Measurements from ENCODE around the gene PPM1L. TPM values are rescaled to one million over a fixed set of nuclear protein-coding genes. Genes with fewer than 3 reads are reported as not detected.
"Not testable (repeated sequence)": the region's sequence is repeated elsewhere in the genome, so short reads cannot be mapped to it uniquely, and the experiment has no call there.

PPM1L gene
- 10 to 100 TPM; 30.2 to 39.0 TPM for total RNA-seq
- long read RNA-seq, partial matches to known transcripts: 1 of 7 reads
- long read RNA-seq, other reads (novel, unspliced or antisense): 6 of 7 reads

DNA sequence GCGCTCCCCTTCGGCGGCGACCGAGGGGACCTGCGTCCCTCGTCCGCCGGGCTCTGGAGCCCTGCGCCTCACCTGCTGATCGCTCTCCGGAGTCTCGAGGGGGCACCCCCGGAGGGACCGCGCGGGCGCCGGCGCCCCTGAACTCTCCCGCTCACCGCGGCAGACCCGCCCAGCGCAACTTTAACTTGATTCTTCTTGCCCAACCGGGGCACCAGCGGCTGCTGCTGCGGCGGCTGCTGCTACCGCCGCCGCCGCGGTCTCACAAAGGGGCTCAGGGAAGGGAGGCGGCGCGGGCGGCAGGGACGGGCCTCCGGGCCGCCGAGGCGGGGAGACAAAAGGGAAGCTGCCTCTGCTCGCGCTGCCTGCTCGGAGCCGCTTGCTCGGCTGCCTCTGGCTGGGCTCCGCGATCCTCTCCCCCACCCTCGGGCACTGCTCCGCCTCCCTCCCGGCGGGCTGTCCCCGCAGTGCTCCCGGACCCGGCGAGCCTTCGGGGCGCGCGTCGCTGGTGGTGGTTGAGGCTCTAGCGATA lies at the start of gene PPM1L:
Gene PPM1L (plus strand): TSS at position 456 of the 529 bp plus-strand sequence.
- ATAC-seq (peak; percentile 42 to 64), DNase-seq (peak; percentile 76)
- intact Hi-C loops (cut with DNase I): loop anchor here in 1 of 2 donors (5.0 kb wide), 3 partner anchors 41 to 171 kb away; no protein-coding TSS in a partner anchor

DNA sequence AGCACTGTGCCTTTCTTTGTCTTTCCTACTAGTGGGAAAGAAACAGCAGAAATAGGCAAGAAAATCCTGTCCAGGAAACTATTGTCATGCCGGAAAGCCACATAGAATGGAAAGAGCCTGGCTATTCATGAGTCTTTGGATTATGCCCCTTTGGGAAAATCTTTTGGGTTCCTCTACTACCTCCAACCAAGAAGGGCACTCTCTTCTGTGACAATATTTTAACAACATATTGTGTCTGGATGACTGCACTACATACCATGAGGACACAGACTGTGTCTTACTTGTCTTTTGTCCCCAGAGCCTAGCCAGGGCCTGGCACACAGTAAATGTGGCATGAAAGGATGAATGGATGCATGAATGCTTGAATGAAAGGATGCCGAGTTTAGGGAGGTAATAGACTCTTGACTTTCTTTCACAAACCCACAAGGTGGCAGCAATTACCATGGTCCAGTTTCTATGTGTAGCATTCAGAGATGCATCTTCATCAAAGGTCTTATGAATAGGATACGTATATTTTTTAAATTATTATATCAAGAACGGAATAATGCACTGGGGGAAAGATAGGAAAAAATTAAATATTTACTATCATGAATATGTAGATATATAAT lies 48.7 kb upstream of the PPM1L start:
- DNase-seq (no peak), ATAC-seq (peak in 1 of 2 donors; percentile 70)
- intact Hi-C loops (cut with DNase I): loop anchor here in 1 of 2 donors (5.0 to 10.0 kb wide), 3 partner anchors 132 to 718 kb away; no protein-coding TSS in a partner anchor

DNA sequence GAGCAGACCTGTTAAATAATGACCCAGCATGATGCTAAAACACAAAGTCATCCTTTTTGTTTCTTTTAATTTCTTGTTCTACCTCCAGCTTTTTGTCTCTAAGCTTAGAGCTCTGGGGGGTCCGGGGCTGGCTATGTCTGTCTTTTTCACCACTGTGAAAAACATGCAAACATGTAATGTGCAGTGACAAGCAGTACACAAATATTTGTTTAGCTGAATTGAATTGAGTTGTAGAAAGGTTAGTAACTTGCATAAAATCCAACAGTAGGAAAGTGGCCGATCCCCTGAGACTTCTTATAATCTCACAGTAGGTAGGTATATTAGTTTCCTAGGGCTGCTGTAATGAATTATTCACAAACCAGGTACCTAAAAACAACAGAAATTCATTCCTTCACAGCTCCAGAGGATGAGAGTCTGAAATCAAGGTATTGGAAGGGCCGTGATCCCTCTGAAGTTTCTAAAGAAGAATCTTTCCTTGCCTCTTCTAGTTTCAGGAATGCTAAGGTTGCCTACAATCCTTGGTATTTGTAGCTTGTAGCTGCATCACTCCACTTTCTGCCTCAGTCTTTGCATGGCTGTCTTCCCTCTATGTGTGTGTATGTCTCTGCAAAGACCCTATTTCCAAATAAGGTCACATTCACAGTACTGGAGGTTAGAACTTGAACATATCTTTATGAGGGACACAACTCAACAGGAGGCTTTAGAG lies 46.4 kb upstream of the PPM1L start:
- intact Hi-C loops (cut with DNase I): loop anchor here in 1 of 2 donors (5.0 to 10.0 kb wide), 3 partner anchors 135 to 715 kb away; no protein-coding TSS in a partner anchor
- DNase-seq (no peak), ATAC-seq (no peak)

DNA sequence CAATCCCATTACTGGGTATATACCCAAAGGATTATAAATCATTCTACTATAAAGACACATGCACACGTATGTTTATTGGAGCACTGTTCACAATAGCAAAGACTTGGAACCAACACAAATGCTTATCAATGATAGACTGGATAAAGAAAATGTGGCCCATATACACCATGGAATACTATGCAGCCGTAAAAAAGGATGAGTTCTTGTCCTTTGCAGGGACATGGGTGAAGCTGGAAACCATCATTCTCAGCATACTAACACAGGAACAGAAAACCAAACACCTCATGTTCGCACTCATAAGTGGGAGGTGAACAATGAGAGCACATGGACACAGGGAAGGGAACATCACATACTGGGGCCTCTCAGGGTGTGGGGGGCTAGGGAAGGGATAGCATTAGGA lies 42.9 kb upstream of the PPM1L start:
- DNase-seq; ATAC-seq; intact Hi-C loops (cut with DNase I): not testable (repeated sequence)

DNA sequence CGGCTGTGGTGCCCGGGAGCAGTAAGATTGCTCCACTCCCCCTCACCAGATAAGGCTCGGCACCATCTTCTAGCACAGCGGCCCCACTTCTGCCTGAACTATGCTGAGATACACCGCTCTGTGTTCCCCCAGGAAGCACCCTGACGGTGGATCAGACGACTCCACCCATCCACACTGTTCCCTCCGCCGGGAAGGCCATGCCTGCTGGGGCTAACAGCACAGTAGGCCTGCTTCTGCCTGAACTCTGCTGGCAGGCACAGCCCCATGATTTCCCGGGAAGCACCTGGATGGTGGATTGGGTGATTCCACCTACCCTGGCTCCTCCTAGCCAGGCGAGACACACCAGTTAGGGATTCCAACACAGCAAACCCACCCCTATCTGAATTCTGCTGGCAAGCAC lies 36.3 kb upstream of the PPM1L start:
- no peak for DNase-seq
- intact Hi-C loops (cut with DNase I): no loop called here
- no peak for ATAC-seq

DNA sequence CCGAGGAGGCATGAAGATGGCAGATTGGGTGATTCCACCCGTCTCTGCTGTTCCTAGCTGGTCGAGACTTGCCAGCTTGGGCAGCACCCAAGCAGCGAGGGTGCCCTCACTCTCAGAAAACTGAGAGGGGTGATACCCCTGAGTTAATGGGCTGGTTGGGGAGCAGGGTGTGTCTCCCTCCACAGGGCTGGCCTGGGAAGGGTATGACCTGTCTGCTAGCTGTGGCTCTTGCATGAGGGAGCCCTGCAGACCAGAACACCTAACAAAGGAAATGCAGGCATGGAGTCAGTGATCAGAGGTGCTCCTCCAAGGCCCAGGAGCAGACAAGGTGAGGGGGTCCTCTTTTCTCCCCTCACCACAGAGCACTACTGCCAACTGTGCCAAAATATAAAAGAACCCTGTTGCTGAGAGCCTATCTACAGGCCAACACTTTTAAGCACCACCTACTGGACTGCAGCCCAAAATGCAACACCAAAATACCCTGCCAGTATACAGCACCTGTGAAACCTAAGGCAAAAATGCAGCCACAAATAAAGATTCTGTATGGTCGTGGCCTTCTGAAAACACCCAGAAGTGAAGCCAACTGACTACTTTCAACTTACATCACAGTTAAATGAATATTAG lies 35.8 kb upstream of the PPM1L start:
- ATAC-seq (no peak), DNase-seq (no peak)
- intact Hi-C loops (cut with DNase I): no loop called here

DNA sequence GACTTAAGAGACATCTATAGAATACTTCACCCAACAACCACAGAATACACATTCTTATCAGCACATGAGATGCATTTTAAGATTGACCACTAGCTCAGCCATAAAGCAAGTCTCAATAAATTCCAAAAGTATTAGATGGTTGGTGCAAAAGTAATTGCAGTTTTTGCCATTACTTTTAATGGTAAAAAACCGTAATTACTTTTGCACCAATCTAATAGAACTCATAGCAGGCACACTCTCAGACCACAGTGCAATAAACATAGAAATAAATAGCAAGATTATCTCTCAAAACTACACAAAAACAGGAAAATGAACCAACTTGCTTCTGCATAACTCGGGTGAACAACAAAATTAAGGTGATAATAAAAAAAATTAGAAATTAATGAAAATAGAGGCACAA lies 33.7 kb upstream of the PPM1L start:
- intact Hi-C loops (cut with DNase I): no loop called here
- DNase-seq: no peak
- ATAC-seq: no peak

DNA sequence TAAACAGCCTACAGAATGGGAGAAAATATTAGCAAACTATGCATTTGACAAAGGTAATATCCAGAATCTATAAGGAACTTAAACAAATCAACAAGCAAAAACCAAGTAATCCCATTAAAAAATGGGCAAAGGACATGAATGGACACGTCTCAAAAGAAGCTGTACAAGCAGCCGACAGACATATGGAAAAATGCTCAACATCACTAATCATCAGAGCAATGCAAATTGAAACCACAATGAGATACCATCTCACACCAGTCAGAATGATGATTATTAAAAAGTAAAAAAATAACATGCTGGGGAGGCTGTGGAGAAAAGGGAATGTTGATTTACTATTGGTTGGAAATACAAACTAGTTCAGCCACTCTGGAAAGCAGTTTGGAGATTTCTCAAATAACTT lies 30.7 kb upstream of the PPM1L start:
- ATAC-seq: no peak
- no peak for DNase-seq
- intact Hi-C loops (cut with DNase I): no loop called here

DNA sequence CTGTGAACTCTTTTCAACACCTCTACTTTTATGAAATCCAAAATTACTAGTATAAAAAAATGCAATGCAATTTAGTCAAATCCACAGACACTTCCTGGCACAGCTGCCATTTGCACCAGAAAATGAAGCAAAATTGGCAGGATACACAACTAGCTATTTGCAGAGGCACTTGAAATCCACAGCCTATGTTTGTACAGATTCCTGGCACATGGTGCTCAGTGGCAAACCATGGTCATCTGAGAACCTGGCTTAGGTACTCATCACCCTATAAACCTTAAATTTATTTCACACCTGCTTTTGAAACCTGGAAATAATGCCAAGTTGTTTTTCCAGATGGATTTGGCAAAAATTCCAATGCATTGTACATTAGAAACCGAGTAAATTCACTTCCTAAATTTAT lies 20.2 kb upstream of the PPM1L start:
- intact Hi-C loops (cut with DNase I): no loop called here
- DNase-seq: no peak
- peak in 1 of 2 donors; percentile 72 for ATAC-seq

DNA sequence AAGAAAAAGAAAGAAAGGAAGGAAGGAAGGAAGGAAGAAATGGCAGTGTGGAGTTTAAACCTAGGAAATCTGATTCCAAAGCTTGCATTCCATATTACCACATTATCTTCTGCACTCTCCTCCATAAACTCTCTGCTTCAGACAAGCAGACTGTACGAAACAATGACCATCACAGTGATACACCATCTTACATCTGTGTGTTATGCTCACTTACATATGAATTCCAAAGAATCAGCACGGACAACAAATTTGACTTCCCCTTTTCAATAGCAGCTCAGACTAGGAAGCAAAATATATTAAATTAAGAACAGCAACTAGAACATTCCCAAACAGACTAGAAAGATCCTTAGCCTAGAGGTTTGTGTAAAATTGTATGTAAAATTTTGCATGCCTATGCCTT lies 18.0 kb upstream of the PPM1L start:
- ATAC-seq: no peak
- intact Hi-C loops (cut with DNase I): no loop called here
- DNase-seq: no peak

DNA sequence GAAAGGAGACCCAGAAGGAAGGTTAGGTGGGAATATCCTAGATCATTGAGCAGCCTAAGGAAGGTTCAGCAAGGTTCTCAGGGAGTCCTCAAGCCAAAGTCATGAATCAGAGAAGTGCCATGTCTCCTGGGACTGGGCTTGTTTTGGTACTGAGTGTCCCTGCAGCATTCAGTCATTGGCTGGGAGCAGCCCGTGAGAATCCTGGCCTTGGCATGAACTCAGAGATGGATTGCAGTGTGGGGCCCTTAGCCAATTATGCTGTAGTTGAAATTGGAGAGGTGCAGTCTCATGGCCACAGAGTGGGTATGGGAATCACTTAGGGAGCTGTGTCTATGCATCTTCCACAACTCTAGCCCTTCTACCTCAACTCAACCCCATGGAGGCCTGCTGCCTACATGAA lies 17.0 kb upstream of the PPM1L start:
- intact Hi-C loops (cut with DNase I): no loop called here
- ATAC-seq (peak; percentile 88 to 93), DNase-seq (no peak)

DNA sequence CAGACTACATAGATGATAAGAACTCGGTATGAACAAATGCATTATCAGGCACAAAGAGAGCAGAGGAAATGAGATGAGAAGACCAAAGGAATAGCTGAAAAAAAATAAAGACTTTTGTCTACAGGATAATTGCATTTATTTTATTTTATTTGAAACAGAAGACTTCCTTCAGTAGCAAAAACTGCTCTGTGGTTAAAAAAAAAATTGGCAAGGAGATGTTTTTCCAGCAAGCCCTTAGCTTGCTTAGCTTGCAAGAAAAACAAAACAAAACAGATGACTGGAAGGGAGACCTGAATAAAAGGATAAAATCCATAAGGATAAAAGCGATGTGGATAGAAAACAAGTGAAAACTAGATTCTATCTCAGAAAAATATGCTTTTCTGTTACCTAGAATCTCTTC lies 9.1 kb upstream of the PPM1L start:
- ATAC-seq (no peak), DNase-seq (no peak)
- intact Hi-C loops (cut with DNase I): no loop called here

DNA sequence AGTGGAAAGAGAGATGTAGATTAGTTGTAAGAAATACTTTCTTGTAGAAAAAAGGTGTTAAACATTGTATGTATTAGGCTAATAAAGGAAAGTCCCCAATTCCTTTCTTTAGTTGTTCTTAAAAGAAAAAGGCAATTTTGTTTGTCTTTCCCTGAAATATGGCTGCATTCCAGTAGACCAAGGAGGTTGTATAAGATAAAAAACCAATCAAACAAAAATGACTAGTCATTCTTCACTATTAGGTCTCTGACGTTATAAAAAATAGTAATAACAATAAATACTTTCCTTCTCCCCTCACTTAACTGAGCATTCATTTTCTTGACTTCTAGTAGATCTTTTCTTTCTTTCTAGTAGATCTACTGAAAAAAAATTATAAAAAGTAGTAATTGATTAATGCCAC lies 8.6 kb upstream of the PPM1L start:
- intact Hi-C loops (cut with DNase I): no loop called here
- ATAC-seq (no peak), DNase-seq (no peak)

DNA sequence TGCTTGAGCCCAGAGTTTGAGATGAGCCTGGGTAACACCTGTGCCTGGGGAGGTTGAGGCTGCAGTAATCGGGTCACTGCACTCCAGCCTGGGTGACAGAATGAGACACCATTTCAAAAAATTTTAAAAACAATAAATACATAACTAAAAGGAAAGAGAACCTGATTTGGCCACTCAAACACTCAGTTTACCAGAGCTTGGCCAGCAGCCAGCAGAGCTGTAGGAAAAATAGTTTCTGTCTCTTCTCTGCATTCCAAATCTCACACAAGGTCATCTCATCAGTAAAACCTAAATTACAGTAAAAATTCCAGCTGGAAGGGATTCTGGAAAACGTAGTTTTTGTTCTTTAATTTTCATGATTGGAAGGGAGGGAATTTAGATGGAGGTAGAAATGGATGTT lies 7.8 kb upstream of the PPM1L start:
- DNase-seq (peak; percentile 19), ATAC-seq (no peak)
- intact Hi-C loops (cut with DNase I): no loop called here

DNA sequence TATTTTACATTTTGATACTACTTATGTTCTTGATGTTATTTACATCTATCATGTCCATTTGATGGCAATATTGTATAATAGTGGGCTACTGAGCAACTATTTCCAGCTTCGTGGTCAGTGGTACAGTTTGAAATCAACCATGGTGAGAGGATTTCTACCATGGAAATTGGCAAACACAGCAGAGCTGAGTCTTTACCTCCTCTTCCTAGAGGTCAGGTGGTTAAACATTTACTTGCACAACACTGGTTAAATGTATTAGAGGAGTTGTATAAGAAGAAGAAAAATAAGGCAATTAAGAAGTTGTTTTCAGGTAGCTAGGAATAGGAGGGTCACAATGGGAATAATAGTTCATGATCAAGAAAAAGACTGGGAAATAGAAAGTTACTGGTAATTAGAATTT lies 7.2 kb upstream of the PPM1L start:
- intact Hi-C loops (cut with DNase I): no loop called here
- DNase-seq (no peak), ATAC-seq (no peak)

DNA sequence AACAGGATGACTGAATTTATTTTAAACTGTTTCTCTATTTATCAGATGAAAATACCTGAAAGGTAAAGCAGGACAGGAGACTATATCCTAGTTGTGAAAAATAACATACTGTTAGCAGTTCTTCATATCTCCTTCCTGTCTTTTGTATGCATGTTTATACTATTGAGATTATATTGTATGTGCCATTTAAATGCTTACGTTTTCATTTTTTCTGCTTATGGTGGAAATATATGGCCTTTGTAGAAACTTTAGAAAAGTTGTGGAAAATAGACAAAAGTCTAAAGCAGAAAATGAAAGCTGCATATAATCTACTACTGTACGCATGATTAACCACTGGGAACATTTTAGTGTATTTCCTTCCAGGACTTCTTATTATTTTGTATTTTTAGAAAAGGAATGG lies 2.1 kb upstream of the PPM1L start:
- ATAC-seq: no peak
- intact Hi-C loops (cut with DNase I): no loop called here
- DNase-seq: no peak

DNA sequence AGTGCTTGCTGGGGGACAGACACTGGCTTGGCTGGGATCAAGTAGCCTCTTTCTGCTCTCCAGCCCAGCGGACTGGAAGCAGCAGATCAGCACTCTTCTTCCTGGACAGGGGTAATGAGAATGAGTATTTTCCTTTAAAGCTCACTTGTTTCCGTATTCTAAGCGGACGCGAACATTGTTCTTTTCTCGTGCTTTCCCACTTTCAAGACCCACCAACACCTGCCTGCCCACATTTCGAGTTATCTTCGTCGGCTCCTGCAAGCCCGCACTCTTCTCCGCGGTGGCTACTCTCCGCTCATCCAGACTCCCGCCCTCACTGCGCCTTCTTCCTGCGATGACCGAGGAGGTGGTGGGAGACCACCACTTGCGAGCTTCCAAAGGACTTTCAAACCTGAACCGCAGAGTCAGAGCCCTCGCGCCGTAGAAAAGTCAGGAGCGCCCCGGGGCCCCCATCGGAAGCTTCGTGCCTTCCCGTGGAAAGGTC lies 1.6 kb upstream of the PPM1L start:
- intact Hi-C loops (cut with DNase I): no loop called here
- peak; percentile 27 to 30 for ATAC-seq

DNA sequence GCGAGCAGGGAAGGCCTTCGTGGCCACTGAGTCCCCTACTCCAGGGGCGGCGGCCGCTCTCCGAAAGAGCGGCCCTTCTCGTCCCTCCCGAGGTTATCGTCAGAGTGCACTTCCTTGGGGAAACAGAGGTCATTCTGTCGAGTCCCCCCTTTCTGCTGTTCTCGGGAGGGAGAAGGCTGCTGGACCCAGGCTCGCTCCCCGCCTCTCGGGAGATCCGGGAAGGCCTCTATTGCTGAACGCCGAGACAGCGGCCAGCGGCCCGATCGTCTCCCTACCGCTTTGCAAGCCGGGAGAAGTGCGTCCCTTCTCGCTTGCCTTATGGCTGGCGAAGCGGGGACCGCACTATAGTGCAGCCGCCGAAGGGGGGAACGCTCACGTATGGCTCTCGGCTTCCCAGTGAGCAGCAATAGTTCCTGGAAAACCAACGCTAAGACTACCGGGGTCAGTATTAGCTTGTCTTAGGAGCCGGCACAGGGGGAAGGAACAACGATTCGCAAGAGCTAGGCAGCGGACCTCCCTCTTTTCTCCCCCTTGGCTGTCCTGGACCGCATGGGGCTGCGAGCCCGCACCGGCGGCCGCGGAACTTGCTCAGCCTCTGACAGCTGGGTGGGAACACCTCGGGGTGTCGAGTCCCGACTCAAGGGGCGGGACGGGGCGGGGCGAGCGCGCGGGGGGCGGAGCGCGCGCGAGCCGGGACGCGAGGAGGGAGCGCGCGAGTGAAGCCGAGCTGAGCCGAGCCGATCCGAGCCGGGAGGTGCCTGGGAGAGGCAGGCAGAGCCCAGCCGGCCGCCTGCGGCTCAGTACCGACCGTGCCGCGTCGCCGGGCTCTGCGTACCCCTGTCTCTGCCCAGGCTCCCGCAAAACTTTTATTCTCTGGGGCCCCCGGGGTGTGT lies 930 bp upstream of the PPM1L start:
- intact Hi-C loops (cut with DNase I): loop anchor here in 1 of 2 donors (5.0 kb wide), 3 partner anchors 42 to 172 kb away; no protein-coding TSS in a partner anchor
- peak; percentile 94 for DNase-seq
- ATAC-seq: peak; percentile 95 to 97

More for the DNA sequence above, 1.6 kb upstream of the PPM1L start:
- DNase-seq: peak; percentile 32
